HEK293 (cell line): ENCODE measurements around the gene TUBA8.
"Not testable (repeated sequence)": the region's sequence is repeated elsewhere in the genome, so short reads cannot be mapped to it uniquely, and the experiment has no call there.

Experiments used
- ZBTB21 ChIP-seq: fragments of 450-650 bp; formaldehyde crosslinking; IDR thresholded peaks from 2 replicates; pipeline ENCODE4 v1.5.1; 2017; ENCODE audit warnings: missing biosample characterization, missing genetic modification characterization
- ZNF629 ChIP-seq: fragments of 450-650 bp; formaldehyde crosslinking; IDR thresholded peaks from 2 replicates; pipeline ENCODE4 v1.5.1; 2017; ENCODE audit warnings: missing biosample characterization, missing genetic modification characterization
- TF ChIP-seq, protein P1 (sequence below): fragments of 450-650 bp; formaldehyde crosslinking; IDR thresholded peaks from 2 replicates; pipeline ENCODE4 v1.5.1; 2016; ENCODE audit warnings: missing biosample characterization, missing genetic modification characterization

DNA sequence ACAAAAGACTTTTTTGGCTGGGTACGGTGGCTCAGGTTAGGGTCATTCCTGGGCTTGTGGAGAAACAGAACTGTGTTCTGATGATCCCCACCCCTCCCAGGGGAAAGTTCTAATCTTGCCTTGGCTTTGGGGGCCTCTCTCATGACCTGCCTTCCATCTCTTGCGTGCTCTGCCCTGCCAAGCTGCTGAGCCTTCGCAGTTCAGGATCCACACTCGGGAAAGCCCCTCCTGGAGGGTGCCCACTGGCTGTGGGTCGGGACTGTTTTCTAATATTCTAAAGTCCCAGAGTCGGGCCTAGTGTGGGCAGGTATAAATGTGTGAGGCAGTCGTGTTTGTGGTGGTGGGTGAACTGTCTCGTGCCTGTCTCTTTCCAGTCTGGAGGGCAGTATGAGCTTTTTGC, 62.2 kb downstream of the TUBA8 start:
- not testable (repeated sequence) for TF ChIP-seq ZBTB21, ZNF629 (tag by site-specific recombination)
- TF ChIP-seq, protein P1, sequence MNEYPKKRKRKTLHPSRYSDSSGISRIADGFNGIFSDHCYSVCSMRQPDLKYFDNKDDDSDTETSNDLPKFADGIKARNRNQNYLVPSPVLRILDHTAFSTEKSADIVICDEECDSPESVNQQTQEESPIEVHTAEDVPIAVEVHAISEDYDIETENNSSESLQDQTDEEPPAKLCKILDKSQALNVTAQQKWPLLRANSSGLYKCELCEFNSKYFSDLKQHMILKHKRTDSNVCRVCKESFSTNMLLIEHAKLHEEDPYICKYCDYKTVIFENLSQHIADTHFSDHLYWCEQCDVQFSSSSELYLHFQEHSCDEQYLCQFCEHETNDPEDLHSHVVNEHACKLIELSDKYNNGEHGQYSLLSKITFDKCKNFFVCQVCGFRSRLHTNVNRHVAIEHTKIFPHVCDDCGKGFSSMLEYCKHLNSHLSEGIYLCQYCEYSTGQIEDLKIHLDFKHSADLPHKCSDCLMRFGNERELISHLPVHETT (tag by site-specific recombination), result not testable (repeated sequence)
